GM19023 (cell line): ENCODE data around the gene NFE2L1.
"Not testable (repeated sequence)": the region's sequence is repeated elsewhere in the genome, so short reads cannot be mapped to it uniquely, and the experiment has no call there.

Experiments used
- ATAC-seq: cut with Tn5 transposase; IDR thresholded peaks from one replicate; pipeline ENCODE4 v1.9.1; 2021; ENCODE audit warnings: mild to moderate bottlenecking, moderate library complexity; ENCODE audit not compliant: unreplicated experiment

NFE2L1 gene

DNA sequence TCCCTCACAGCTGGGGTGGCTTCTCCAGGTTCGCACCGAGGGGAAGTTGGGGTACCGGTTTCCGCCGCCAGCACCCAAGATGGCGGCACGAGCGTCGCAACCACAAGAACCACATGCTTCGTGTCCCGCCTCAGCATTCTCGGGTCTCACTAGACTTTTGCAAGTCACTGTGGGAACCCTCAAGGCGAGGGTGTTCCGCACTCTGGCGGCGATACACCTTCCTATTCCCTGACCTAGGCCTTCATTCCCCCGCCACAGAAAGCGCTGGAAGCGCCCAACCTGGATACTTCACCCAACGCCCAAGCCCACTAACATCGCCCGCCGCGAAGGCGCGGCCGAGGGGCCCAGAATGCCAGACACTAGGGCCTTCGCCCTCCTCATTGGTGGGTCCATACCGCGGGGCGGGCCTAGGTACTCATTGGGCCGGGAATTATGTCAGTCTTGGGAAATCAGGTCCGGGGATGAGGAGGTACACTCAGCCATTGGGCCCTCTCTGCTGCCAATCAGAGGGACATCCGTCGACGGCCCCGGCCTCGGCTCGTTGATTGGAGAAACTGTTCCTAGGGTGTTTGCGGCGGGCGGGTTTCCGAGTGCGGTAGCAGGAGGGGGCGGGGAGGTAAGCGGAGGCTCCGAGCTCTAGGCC, at the start of gene NFE2L1:
Gene NFE2L1 (plus strand): TSS at position 619 of the 643 bp plus-strand sequence. CDS start 2,760 bp downstream, outside the sequence.
- ATAC-seq: peak; percentile 85

- ATAC-seq: no peak
These were observed 48.6 kb upstream of the NFE2L1 start for GRCh38 chr17:47999582-47999981.

- no peak for ATAC-seq
These were observed 47.0 kb upstream of the NFE2L1 start for GRCh38 chr17:48001197-48001596.

- not testable (repeated sequence) for ATAC-seq
These were observed 46.5 kb upstream of the NFE2L1 start for GRCh38 chr17:48001657-48002056.

DNA sequence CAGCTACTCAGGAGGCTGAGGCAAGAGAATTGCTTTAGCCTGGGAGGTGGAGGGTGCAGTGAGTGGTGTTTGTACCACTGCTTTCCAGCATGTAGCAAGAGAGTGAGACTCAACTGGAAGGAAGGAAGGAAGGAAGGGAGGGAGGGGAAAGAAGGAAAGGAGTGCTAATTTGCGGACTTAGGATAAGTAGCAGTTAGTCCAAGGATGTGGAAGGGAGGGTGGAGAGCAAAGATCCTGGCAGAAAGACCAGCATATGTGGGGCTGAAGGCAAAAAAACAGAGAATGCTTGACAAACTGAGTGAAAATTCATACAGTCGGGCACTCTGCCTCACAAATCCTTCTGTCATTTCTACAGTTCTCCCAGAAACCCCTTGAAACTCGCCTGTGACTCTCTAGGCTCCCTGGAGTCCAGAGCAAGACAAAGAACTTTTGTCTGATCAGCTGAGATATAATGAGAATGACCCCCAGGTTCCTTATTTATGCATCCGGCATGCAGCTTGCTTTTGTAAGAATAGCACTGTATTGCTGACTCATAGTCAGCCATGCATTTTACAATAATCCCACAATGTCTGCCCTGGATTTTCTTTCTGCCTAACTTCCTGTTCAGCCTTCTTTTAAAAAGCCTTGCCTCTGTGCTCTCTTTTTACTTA, 45.8 kb upstream of the NFE2L1 start:
- no peak for ATAC-seq

DNA sequence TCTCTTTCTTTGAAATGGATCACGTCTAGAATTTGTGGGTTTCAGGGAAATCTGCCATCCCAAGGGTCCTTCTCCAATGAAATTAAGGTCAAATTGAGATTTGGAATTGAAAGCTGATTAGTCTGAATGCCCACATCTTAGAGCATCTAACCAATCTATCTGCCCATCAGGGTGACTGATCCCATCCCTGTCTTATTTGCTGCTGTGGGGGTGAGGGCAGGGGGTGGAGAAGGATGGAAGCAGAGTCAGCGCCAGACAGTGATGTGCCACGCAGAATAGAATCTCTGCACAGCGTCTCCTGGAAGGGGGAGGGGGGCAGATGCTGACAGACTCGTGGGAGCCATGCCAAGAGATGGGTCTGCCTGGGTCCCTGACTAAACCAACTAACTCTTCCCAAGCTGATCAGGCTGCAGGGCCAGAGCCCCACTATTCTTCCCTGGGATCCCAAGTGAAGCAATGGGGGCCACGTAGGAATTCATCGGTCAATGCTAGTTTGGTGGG, 45.2 kb upstream of the NFE2L1 start:
- ATAC-seq: no peak

DNA sequence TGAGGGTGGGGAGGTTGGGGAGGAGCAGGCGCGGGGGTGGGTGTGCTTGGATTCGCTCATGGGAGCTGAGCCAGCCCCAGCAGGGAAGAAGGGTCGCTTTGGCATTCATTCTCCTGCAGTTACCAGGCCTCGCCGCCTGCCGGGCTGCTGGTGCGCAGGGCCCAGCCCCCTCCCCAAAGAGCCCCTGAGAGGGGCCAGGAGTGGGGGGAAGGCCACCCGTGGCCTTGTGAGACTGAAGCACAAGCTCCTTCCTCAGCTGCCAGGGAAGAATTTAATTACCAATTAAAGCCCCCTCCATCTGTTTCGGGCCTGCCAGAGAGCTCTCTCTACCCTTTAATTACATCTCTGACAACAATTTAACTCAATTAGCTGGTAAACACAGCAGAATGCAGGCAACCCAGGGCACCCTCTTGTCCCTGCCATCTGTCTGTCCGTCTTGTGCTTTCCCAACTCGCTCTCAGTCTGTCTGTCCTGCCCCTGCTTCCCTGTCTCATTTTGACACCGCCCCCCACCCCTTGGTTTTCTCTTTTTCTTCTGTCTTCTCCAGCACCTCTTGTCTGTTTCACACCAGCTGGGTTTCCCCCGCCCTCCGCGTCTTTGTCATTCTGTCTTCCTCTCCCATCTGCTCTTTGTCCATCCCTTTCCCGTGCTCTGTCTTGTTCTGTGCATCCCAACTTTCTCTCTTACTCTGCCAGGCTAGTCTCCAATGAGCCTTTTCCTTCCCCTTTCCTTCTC, 44.6 kb upstream of the NFE2L1 start:
- ATAC-seq: no peak

GRCh38 chr17:48004983-48005382, 43.2 kb upstream of the NFE2L1 start:
- ATAC-seq: no peak

GRCh38 chr17:48006936-48007709, 41.0 kb upstream of the NFE2L1 start:
- no peak for ATAC-seq

GRCh38 chr17:48010193-48010592, 38.0 kb upstream of the NFE2L1 start:
- no peak for ATAC-seq

- ATAC-seq: no peak
These were observed 36.6 kb upstream of the NFE2L1 start for GRCh38 chr17:48011405-48012150.

DNA sequence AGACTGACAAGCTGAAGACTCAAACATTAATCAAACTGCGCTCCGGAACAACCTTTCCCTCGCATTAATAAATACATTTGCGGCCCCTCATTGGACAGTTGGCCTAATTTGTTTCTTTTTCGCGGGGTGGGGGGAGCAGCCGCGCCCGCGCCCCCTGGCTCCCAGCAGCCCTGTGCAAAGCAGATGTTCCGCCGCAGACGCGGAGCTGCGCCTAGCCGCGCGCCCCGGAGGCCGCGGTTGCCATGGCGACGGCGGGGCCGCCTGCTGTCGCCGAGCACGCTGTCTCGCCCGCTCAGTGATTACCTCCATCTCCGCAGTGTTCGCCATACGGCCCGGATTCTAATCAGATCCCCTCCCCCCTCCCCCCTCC, 36.0 kb upstream of the NFE2L1 start:
- no peak for ATAC-seq

GRCh38 chr17:48012654-48013053, 35.5 kb upstream of the NFE2L1 start:
- ATAC-seq: no peak

- ATAC-seq: no peak
These were observed 34.1 kb upstream of the NFE2L1 start for GRCh38 chr17:48013876-48014594.

DNA sequence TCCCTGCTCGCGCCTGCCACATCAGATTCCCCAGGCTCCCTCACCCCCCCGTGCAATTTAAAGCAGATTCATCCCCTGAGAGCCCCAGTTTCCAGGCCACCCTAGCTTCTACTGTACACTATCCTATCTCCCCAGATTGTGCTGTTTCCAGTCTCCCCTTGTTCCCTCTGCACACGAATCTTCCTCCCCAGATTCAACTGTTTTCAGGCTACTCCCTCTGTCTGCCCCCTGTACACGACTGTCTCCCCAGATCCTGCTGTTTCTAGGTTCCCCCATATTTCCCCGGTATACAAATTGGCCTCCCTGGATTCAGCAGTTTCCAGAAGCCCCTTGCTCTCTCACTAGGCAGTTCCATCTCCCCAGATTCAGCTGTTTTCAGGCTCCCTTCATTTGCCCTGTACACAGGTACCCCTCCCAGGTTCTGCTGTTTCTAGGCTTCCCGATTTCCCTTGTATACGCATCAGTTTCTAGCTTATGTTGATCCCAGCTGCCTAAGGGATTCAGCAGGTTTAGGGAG, 33.5 kb upstream of the NFE2L1 start:
- no peak for ATAC-seq

DNA sequence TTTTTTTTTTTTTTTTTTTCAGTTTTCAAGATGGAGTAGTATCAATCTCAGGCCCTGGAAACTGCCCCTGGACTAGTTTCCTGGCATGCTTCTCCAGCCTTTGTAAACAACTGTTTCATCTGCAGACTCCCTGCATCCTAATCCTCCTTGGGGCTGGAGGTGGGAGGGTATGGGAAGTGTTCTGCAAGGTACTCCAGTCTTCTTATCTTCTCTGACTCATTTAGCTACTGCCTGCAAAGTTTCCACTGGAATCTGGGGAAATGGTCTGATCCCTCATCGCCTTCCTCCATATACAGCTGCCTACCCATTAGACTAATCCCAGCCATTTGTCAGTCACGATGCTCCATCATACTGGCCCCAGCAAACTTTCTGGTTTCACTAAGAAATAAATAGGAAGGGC, 32.0 kb upstream of the NFE2L1 start:
- ATAC-seq: no peak

- ATAC-seq: not testable (repeated sequence)
These were observed 30.4 kb upstream of the NFE2L1 start for GRCh38 chr17:48017817-48018158.

GRCh38 chr17:48021934-48022333, 26.2 kb upstream of the NFE2L1 start:
- ATAC-seq: no peak

- ATAC-seq: no peak
These were observed 25.3 kb upstream of the NFE2L1 start for GRCh38 chr17:48022901-48023300.
